Adrenal gland (tissue), 12 donors: Measurements from ENCODE around the gene PRKCA. TPM values are rescaled to one million over a fixed set of nuclear protein-coding genes. Genes with fewer than 3 reads are reported as not detected.

Source experiments
- DNase-seq, 7 donors: peaks; one replicate each; pipeline ENCODE4 v3.0.0-alpha.2; 2019 to 2020
- H3K27ac ChIP-seq, 5 donors: fragments of 200-600 bp; sonication (generic) in 4 of 5; 1 replicate in 3 of 5; 2 replicates in 2 of 5; pipeline versions ENCODE4 v1.5.1 to v1.8.0; 2016 to 2020; ENCODE audit warnings: mild to moderate bottlenecking in 1 of 5
- H3K27me3 ChIP-seq: fragments of 200-600 bp; 2 replicates; pipeline ENCODE4 v1.8.0; 2021
- H3K36me3 ChIP-seq, 2 donors: fragments of 200-600 bp; replicated peaks in 1 of 2; 1 replicate in 1 of 2; 2 replicates in 1 of 2; pipeline versions ENCODE4 v1.5.1 to v1.8.0; 2018 to 2022
- H3K4me1 ChIP-seq, 2 donors: fragments of 200-600 bp; replicated peaks in 1 of 2; 1 replicate in 1 of 2; 2 replicates in 1 of 2; pipeline versions ENCODE4 v1.5.1 to v1.8.0; 2018 to 2021
- H3K4me3 ChIP-seq, 4 donors: fragments of 200-600 bp; sonication (generic) in 3 of 4; one replicate each; pipeline ENCODE4 v1.5.1; 2016 to 2018
- H3K9me3 ChIP-seq, 3 donors: fragments of 200-600 bp; sonication (generic) in 1 of 3; replicated peaks in 1 of 3; 1 replicate in 2 of 3; 2 replicates in 1 of 3; pipeline versions ENCODE4 v1.5.1 to v1.8.0; 2016 to 2021
- POLR2A ChIP-seq, 2 donors: fragments of 450-650 bp; IDR thresholded peaks; one replicate each; pipeline ENCODE4 v1.6.1; 2017; ENCODE audit warnings: antibody characterized with exemption in 2 of 2, mild to moderate bottlenecking in 2 of 2, moderate library complexity in 1 of 2
- WGBS, 4 donors: extraction: QIAGEN DNeasy Blood & Tissue Kit in 2 of 4; methylation state at CpG; one replicate each; pipeline versions ENCODE4 v1.1.5 to v1.1.7; 2013 to 2017; 5-methylcytosine and 5-hydroxymethylcytosine counted together
- intact Hi-C, 2 donors: fragments of 100-400 bp; cut with DNase I; formaldehyde crosslinking; loops; one replicate each; pipeline versions ENCODE4 v1.14.1 to v1.15.0; 2022 to 2023
- polyA plus RNA-seq, 3 donors: library from polyadenylated mRNA; stranded (reverse); fragments of 200-250 nt in 2 of 3; fragments of 350-450 nt in 1 of 3; fragmentation: Illumina TruSeq in 1 of 3; extraction: RNeasy Lipid Tissue Mini Kit (QIAGEN cat#74804) in 1 of 3; gene quantifications; one replicate each; pipeline ENCODE4 v1.2.3, GENCODE V29; 2013 to 2014
- total RNA-seq, 9 donors: library from RNA; depleted of rRNA in 4 of 9; stranded (reverse); fragments of >200 nt in 4 of 9; fragments of 120-200 nt in 1 of 9; fragmentation: NEBNext Ultra II Directional in 1 of 9; extraction: Animal tissue kit (Norgen Biotek cat#: 25700) in 1 of 9; gene quantifications; one replicate each; pipeline versions ENCODE4 v1.1.0 to v1.2.4, GENCODE V29; 2013 to 2023
- TF ChIP-seq, protein P1 (sequence below), 6 experiments: fragments of 450-650 bp in 4 of 6; fragments of 200-600 bp in 2 of 6; sonication (generic) in 1 of 6; IDR thresholded peaks; 1 replicate in 5 of 6; 2 replicates in 1 of 6; pipeline versions ENCODE4 v1.5.1 to v1.8.0; 2016 to 2021; ENCODE audit warnings: antibody characterized with exemption in 6 of 6, mild to moderate bottlenecking in 2 of 6, moderate library complexity in 1 of 6
- donor health status: healthy with polysubstance abuse.
- donor health status: Bipolar disorder and iron deficiency.
- donor health status: DM: yes; HTN: yes; CAD: no.
- donor health status: DM: no; HTN: no; CAD: no.
- donor health status: DM: no; HTN: no; CAD: no.
- donor health status: DM: yes; HTN: yes; CAD: no.

PRKCA gene
- total and polyA plus RNA-seq, 12 donors: 15.1 to 202 (median 84.1) TPM

DNA sequence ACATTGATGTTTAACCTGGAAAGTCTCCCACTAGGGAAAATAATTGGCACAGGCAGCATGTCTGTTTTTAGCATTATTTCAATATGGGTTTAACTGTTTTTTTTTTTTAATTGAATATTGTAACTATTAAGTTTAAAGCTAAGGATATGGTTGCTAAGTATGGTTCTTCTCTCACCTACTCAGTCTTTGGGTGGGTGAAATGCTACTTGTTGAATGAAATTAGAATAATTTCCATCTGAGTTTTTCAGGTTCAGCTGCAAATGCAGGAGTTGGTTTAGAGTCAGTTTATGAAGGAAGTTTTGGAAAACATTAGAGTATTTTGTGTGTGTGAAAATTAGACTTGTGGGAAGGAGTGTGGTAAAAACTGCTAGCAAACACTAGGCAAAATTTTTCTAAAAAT lies 93.5 kb downstream of the PRKCA start:
- Histone ChIP-seq H3K27me3 (no peaks in the 10 kb centered on the region), H3K4me1 (peaks cover 12 to 34% of the 10 kb centered on the region in 2 donors), H3K9me3 (no peaks in the 10 kb centered on the region), H3K36me3 (no peaks in the 10 kb centered on the region), H3K4me3 (no peak overlapping the region), H3K27ac (no peak overlapping the region)
- DNase-seq: no peak
- TF ChIP-seq, protein P1, sequence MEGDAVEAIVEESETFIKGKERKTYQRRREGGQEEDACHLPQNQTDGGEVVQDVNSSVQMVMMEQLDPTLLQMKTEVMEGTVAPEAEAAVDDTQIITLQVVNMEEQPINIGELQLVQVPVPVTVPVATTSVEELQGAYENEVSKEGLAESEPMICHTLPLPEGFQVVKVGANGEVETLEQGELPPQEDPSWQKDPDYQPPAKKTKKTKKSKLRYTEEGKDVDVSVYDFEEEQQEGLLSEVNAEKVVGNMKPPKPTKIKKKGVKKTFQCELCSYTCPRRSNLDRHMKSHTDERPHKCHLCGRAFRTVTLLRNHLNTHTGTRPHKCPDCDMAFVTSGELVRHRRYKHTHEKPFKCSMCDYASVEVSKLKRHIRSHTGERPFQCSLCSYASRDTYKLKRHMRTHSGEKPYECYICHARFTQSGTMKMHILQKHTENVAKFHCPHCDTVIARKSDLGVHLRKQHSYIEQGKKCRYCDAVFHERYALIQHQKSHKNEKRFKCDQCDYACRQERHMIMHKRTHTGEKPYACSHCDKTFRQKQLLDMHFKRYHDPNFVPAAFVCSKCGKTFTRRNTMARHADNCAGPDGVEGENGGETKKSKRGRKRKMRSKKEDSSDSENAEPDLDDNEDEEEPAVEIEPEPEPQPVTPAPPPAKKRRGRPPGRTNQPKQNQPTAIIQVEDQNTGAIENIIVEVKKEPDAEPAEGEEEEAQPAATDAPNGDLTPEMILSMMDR (IDR thresholded peaks at IDR 0.05): no peak
- TF ChIP-seq POLR2A (IDR thresholded peaks at IDR 0.05): no peak
- intact Hi-C loops: no loop called here

DNA sequence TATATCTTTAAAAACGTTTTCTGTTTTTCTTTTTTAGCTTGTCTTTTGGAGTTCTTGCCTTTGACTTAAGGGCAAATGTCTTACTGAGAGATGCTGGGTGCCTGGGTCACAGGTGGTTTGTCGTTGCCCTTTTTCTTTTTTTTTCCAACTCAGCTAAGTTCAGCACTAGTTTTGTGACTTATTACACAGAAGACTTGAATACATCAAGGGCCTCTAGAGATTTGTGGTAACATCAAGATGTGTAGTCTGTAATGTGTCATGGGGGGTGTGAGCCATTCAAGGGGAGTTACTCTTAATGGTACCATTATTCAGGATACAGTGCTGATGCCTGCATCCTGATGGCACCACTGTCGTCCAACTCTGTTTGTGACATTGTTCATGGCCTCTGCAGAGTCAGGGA lies 95.1 kb downstream of the PRKCA start:
- H3K9me3 ChIP-seq: no peaks in the 10 kb centered on the region
- no peak for TF ChIP-seq POLR2A (IDR thresholded peaks at IDR 0.05)
- TF ChIP-seq, protein P1 (IDR thresholded peaks at IDR 0.05): no peak
- H3K27ac ChIP-seq: no peak overlapping the region
- no peak overlapping the region for H3K4me3 ChIP-seq
- H3K4me1 ChIP-seq: peaks cover 5 to 25% of the 10 kb centered on the region in 2 donors
- H3K27me3 ChIP-seq: no peaks in the 10 kb centered on the region
- DNase-seq: no peak
- WGBS, 4 donors: 74 to 82% (median 79%) methylated on average over 3 of the region's 3 CpGs
- no peaks in the 10 kb centered on the region for H3K36me3 ChIP-seq
- intact Hi-C loops: no loop called here

DNA sequence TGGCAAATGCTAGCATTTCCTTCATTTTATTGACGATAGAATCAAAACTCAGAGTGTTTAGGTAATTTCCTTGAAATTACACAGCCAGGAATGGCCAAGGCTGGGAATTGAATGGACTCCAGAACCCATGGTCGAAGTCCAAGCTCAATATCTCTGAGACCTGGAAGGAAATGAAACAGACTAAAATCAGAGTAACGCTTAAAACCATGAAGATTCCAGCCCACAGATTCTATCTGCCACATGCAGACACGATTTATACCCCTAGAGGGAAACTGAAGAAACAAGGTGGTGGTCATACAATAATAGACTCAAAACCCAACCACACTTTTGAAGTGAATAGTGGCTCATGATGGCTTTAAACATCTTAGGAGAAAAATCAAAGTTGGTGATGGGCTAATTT lies 95.6 kb downstream of the PRKCA start:
- no peak overlapping the region for H3K27ac ChIP-seq
- no peaks in the 10 kb centered on the region for H3K36me3 ChIP-seq
- TF ChIP-seq, protein P1 (IDR thresholded peaks at IDR 0.05): no peak
- TF ChIP-seq POLR2A (IDR thresholded peaks at IDR 0.05): no peak
- no peaks in the 10 kb centered on the region for H3K27me3 ChIP-seq
- no peaks in the 10 kb centered on the region for H3K9me3 ChIP-seq
- peaks cover 0 to 19% of the 10 kb centered on the region in 2 donors for H3K4me1 ChIP-seq
- H3K4me3 ChIP-seq: no peak overlapping the region
- 63 to 76% (median 69%) methylated on average over 4 of the region's 4 CpGs for WGBS, 4 donors
- intact Hi-C loops: no loop called here
- DNase-seq: no peak

DNA sequence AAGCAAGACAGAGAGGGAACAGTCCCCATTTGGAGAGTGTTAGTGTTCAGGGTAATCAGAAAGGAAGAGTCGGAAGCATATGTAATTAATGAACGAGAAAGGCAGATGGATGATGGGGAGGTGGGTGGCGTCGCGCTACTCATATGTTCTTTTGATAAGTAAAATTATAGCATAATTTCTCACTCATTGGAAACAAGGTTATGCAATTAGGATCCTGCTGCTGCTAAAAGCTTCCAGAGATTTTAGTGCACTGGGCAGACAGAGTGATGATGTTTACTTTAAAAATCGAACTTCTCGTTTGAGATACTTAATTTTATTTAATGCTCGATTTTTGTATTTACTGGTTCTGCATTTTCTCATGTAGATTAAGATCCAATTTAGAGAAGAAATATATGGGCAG lies 96.2 kb downstream of the PRKCA start:
- no peaks in the 10 kb centered on the region for H3K27me3 ChIP-seq
- intact Hi-C loops: no loop called here
- no peaks in the 10 kb centered on the region for H3K36me3 ChIP-seq
- 87 to 93% (median 88%) methylated on average over 8 of the region's 8 CpGs for WGBS, 4 donors
- no peak for DNase-seq
- no peak overlapping the region for H3K27ac ChIP-seq
- no peaks in the 10 kb centered on the region for H3K9me3 ChIP-seq
- no peak for TF ChIP-seq POLR2A (IDR thresholded peaks at IDR 0.05)
- TF ChIP-seq, protein P1 (IDR thresholded peaks at IDR 0.05): no peak
- H3K4me3 ChIP-seq: no peak overlapping the region
- peaks cover 0 to 19% of the 10 kb centered on the region in 2 donors for H3K4me1 ChIP-seq
